Body of pancreas (tissue), 4 donors: ENCODE data around the gene PMM2. TPM values are rescaled to one million over a fixed set of nuclear protein-coding genes. Genes with fewer than 3 reads are reported as not detected.
"Not testable (repeated sequence)": the region's sequence is repeated elsewhere in the genome, so short reads cannot be mapped to it uniquely, and the experiment has no call there.

Source experiments
- ATAC-seq: fragments of 150-250 bp; one replicate; pipeline ENCODE4 v1.9.1; 2016
- DNase-seq, 4 donors: peaks; one replicate each; pipeline ENCODE4 v3.0.0-alpha.2; 2019
- H3K27ac ChIP-seq, 4 donors: fragments of 200-600 bp; sonication (generic); 1 replicate in 3 of 4; 2 replicates in 1 of 4; pipeline versions ENCODE4 v1.5.1 to v1.6.1; 2016 to 2019; ENCODE audit warnings: mild to moderate bottlenecking in 1 of 4, mixed read lengths in 1 of 4, moderate library complexity in 1 of 4
- H3K27me3 ChIP-seq, 2 donors: fragments of 200-600 bp; sonication (generic); one replicate each; pipeline ENCODE4 v1.6.0; 2016; ENCODE audit warnings: mild to moderate bottlenecking in 1 of 2
- H3K36me3 ChIP-seq, 2 donors: fragments of 200-600 bp; sonication (generic); replicated peaks in 1 of 2; 2 replicates each; pipeline ENCODE4 v1.5.1; 2016; ENCODE audit warnings: low read depth in 2 of 2; ENCODE audit not compliant: insufficient read depth in 1 of 2
- H3K4me1 ChIP-seq: fragments of 200-600 bp; sonication (generic); one replicate; pipeline ENCODE4 v1.6.0; 2016
- H3K4me3 ChIP-seq, 2 donors: fragments of 200-600 bp; sonication (generic); 1 replicate in 1 of 2; 2 replicates in 1 of 2; pipeline ENCODE4 v1.5.1; 2016 to 2019
- H3K9me3 ChIP-seq, 3 donors: fragments of 200-600 bp; sonication (generic); 1 replicate in 2 of 3; 2 replicates in 1 of 3; pipeline ENCODE4 v1.5.1; 2016
- POLR2A ChIP-seq, 3 donors: fragments of 450-650 bp; IDR thresholded peaks; one replicate each; pipeline ENCODE4 v1.6.1; 2016; ENCODE audit warnings: antibody characterized with exemption in 3 of 3, mild to moderate bottlenecking in 2 of 3
- WGBS, 2 donors: methylation state at CpG; one replicate each; pipeline ENCODE4 v1.1.5; 2017; 5-methylcytosine and 5-hydroxymethylcytosine counted together
- intact Hi-C: fragments of 100-400 bp; cut with DNase I; formaldehyde crosslinking; loops from one replicate; pipeline ENCODE4 v1.15.1; 2023
- total RNA-seq, 2 donors: library from RNA; depleted of rRNA; stranded (reverse); fragments of >200 nt; gene quantifications; one replicate each; pipeline ENCODE4 v1.1.0, GENCODE V29; 2016
- TF ChIP-seq, protein P1 (sequence below), 7 experiments: fragments of 450-650 bp in 4 of 7; fragments of 200-600 bp in 3 of 7; sonication (generic) in 3 of 7; IDR thresholded peaks; one replicate each; pipeline ENCODE4 v1.5.1; 2016 to 2019; ENCODE audit warnings: antibody characterized with exemption in 7 of 7

Gene PMM2
- total RNA-seq, 2 donors from 2014 or later: 34.8 to 127 TPM

DNA sequence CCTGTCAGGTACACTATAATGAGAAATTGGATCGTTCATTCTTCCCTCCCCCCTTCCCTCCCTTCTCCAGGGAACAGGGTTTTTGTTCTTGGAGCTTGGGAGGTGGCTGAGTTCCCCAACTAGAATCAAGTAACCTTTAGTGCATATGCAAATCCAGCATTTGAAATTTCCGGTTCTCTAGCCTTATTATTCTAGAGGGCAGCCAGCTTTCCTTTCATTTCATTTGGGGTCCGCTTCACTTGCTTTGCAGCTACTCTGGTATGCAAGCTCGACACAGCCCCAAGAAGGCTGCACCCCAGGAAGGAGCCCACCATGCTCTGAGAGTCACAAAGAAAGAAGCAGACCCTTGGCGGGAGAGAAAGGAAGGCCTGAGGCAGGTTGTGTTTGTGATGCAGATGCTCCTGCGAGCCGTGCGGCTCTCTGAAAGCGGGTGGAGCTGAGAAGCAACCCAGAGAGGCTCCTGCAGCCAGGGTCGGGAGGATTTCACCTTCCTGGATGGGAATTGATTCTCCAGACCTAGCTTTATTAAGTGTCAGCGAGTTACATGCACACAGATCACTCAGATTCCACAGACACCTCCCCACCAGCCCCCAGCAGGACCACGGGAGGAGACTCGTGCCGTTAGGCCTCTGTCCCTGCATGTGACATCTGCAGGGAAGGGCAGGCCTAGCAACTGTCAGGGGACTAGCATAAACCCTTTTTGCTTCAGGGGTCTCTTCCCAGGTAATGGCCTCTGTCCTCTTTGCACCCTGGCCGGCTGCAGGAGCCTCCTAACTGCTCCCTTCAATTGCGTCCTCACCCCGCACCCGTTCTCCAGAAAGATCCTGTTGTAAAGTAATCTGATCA, 34.5 kb downstream of the PMM2 start:
- Histone ChIP-seq H3K9me3 (no peaks in the 10 kb centered on the region), H3K27me3 (no peaks in the 10 kb centered on the region), H3K27ac (no peak overlapping the region), H3K4me1 (peaks cover 8% of the 10 kb centered on the region), H3K36me3 (peaks cover 0 to 15% of the 10 kb centered on the region in 2 donors), H3K4me3 (no peak overlapping the region)
- intact Hi-C loops: no loop called here
- DNase-seq: no peak
- no peak for ATAC-seq
- WGBS, 2 donors: 83 to 94% methylated on average over 10 to 18 of the region's 18 CpGs
- no peak for TF ChIP-seq POLR2A (IDR thresholded peaks at IDR 0.05)
- TF ChIP-seq, protein P1, sequence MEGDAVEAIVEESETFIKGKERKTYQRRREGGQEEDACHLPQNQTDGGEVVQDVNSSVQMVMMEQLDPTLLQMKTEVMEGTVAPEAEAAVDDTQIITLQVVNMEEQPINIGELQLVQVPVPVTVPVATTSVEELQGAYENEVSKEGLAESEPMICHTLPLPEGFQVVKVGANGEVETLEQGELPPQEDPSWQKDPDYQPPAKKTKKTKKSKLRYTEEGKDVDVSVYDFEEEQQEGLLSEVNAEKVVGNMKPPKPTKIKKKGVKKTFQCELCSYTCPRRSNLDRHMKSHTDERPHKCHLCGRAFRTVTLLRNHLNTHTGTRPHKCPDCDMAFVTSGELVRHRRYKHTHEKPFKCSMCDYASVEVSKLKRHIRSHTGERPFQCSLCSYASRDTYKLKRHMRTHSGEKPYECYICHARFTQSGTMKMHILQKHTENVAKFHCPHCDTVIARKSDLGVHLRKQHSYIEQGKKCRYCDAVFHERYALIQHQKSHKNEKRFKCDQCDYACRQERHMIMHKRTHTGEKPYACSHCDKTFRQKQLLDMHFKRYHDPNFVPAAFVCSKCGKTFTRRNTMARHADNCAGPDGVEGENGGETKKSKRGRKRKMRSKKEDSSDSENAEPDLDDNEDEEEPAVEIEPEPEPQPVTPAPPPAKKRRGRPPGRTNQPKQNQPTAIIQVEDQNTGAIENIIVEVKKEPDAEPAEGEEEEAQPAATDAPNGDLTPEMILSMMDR (IDR thresholded peaks at IDR 0.05): no peak

DNA sequence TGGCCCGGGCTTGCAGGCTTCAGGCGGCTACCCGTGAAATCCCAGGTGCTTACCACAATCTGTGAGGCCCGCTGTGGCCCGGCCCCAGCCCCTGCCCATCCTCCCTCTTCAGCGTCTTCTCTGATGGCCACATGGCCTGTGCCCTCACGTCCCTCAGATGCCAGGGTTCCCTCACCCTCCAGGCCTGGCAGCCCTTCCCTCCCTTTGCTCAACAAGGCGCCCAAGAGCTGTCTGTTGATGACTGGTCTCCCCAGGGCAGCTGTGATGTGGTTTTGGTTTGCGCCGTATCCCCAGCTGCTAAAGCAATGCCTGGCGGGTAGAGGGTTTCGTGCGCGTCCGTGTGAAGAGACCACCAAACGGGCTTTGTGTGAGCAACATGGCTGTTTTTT, 35.1 kb downstream of the PMM2 start:
- ATAC-seq (no peak), DNase-seq (no peak)
- WGBS, 2 donors: 77 to 87% methylated on average over 16 of the region's 16 CpGs

DNA sequence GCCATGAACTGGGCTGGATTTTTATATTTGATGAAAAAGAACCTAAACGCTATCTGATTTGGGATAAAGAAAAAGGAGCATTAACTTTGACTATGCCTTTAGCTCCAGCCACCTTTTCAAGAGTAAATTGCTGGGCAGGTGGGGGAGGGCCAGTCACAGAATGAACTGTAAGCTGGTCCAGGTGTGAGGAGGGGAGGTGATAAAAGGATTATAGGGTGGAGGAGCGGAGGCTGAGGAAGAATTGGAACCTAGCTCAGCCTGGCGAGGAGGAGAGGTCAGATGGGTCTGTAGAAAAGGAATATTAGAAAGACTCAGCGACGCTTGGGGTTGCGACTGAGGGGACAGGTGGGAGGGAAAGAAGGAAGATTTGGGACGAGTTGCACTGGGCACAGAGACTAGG, 39.2 kb downstream of the PMM2 start:
- H3K27ac ChIP-seq, ATAC-seq, H3K27me3 ChIP-seq, DNase-seq, H3K9me3 ChIP-seq, H3K4me3 ChIP-seq, H3K36me3 ChIP-seq, intact Hi-C loops: not testable (repeated sequence)
- 67 to 74% methylated on average over 7 of the region's 7 CpGs for WGBS, 2 donors
- peaks cover 17% of the 10 kb centered on the region for H3K4me1 ChIP-seq

More for the DNA sequence above, 35.1 kb downstream of the PMM2 start:
- TF ChIP-seq POLR2A (IDR thresholded peaks at IDR 0.05): no peak
- TF ChIP-seq, protein P1 (IDR thresholded peaks at IDR 0.05): no peak
- no peak overlapping the region for H3K4me3 ChIP-seq
- H3K27me3 ChIP-seq: no peaks in the 10 kb centered on the region
- peaks cover 14% of the 10 kb centered on the region for H3K4me1 ChIP-seq
- H3K9me3 ChIP-seq: no peaks in the 10 kb centered on the region
- no peak overlapping the region for H3K27ac ChIP-seq
- intact Hi-C loops: no loop called here
- peaks cover 0 to 15% of the 10 kb centered on the region in 2 donors for H3K36me3 ChIP-seq

DNA sequence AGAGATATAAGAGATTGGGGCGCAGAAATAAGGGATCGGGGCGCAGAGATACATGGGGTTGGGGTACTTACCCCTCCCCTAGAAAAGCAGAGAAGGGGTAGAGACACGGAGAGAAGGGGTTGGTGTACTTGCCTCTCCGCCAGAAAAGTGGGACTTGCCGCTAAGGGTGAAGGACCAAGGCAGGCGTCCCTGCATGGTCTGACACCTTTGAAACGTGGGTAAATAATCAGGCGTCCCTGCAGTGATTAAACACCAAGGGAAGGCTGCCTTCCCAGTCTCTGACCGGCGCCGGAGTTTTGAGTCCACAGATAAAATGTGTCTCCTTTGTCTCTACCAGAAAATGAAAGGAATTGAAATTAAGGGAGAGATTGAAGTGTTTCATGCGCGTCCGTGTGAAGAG, 40.0 kb downstream of the PMM2 start:
- H3K27me3 ChIP-seq, H3K27ac ChIP-seq, ATAC-seq, H3K9me3 ChIP-seq, H3K36me3 ChIP-seq, DNase-seq, intact Hi-C loops, H3K4me3 ChIP-seq: not testable (repeated sequence)
- H3K4me1 ChIP-seq: peaks cover 17% of the 10 kb centered on the region
- 51 to 54% methylated on average over 15 of the region's 15 CpGs for whole genome bisulfite sequencing, 2 donors

DNA sequence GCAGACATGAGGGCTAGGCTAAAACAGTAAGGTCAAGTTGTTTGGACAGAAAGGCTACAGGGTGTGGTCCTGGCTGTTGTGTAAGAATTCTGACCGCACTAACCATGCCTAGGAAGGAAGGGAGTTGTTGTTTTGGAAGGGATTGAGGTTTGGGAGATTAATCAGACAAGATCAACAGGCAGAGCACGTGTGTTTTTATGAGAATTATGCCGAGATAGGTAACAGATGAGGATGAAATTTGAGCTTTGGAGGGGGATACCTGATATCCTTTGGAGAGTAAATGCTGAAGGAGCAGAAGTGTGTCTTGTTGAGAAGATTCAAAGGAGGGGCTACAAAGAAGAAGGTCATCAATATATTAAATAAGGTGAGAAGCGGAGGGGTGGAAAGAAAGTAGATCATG, 44.4 kb downstream of the PMM2 start:
- H3K27ac ChIP-seq, H3K4me3 ChIP-seq, H3K27me3 ChIP-seq, ATAC-seq, H3K36me3 ChIP-seq, intact Hi-C loops, DNase-seq, H3K9me3 ChIP-seq, H3K4me1 ChIP-seq: not testable (repeated sequence)
- WGBS, 2 donors: 42 to 57% methylated on average over 3 to 4 of the region's 4 CpGs

DNA sequence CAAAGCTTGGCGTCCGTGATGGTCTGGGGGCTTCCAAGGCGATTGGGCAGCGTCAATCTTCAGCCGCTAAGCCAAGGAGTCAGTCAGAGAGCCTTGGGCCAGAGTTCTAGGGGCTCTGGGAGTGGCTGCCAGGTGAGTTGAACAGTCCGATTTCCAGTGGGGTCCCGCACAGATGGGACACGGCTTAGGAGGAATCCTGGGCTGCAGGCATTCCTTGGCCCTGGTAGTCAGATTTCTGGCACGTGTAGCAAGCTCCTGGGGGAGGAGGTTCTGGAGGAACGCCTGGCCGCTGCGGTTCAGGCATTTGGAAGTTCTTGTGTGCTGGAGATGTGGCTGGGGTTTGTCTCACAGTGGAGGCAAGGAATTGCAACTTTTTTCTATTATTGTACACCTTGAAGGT, 45.7 kb downstream of the PMM2 start:
- H3K9me3 ChIP-seq, intact Hi-C loops, H3K36me3 ChIP-seq, ATAC-seq, DNase-seq, H3K27me3 ChIP-seq, H3K4me1 ChIP-seq, H3K4me3 ChIP-seq, H3K27ac ChIP-seq: not testable (repeated sequence)
- WGBS, 2 donors: 78 to 88% methylated on average over 6 to 8 of the region's 12 CpGs
